SK-N-SH (cell line): ENCODE results near the gene SHMT2. TPM values are rescaled to one million over a fixed set of nuclear protein-coding genes. Genes with fewer than 3 reads are reported as not detected.

Source experiments
- CTCF ChIA-PET: fragments of 300-600, 350-600 bp; formaldehyde crosslinking; extraction: SDS; loops from one replicate; lab custom pipeline; 2021; lab: Yijun Ruan, JAX
- POLR2A ChIA-PET: fragments of 350-600 bp; sonication (Branson Sonifier 250); formaldehyde crosslinking; extraction: SDS; loops from one replicate; lab custom pipeline; 2020; ENCODE audit warnings: antibody characterized with exemption, inconsistent platforms; lab: Yijun Ruan, JAX
- DNase-seq: peaks from one replicate; pipeline ENCODE4 v3.0.0; 2012
- H2AFZ ChIP-seq: fragments of 200-600 bp; sonication (generic); 2 replicates; pipeline ENCODE4 v1.8.1; 2016; ENCODE audit warnings: antibody characterized with exemption, mild to moderate bottlenecking, low read depth
- H3F3A ChIP-seq: fragments of 200-600 bp; sonication (generic); replicated peaks from 2 replicates; pipeline ENCODE3; 2016; ENCODE audit warnings: antibody characterized with exemption, mild to moderate bottlenecking; ENCODE audit not compliant: insufficient read depth
- H3K27ac ChIP-seq, 2 experiments: fragments of 200-500 bp in 1 of 2; fragments of 200-600 bp in 1 of 2; sonication (Bioruptor generic) in 1 of 2; sonication (generic), shearing (Covaris generic) in 1 of 2; 2 replicates each; pipeline versions ENCODE4 v1.5.1 to v1.6.1; 2014 to 2016; ENCODE audit warnings: low read depth in 2 of 2, inconsistent platforms in 1 of 2, low read length in 1 of 2, mild to moderate bottlenecking in 1 of 2, mixed read lengths in 1 of 2
- H3K27me3 ChIP-seq: fragments of 200-600 bp; sonication (generic), shearing (Covaris generic); 2 replicates; pipeline ENCODE4 v1.6.1; 2016; ENCODE audit warnings: mixed run types; ENCODE audit not compliant: insufficient read depth
- H3K36me3 ChIP-seq, 2 experiments: fragments of 200-500 bp in 1 of 2; fragments of 200-600 bp in 1 of 2; sonication (Bioruptor generic) in 1 of 2; sonication (generic) in 1 of 2; replicated peaks in 1 of 2; 2 replicates each; pipeline versions ENCODE3 to v1.5.1; 2014 to 2016; ENCODE audit warnings: low read length in 1 of 2, mild to moderate bottlenecking in 1 of 2; ENCODE audit not compliant: insufficient read depth in 2 of 2, control insufficient read depth in 1 of 2
- H3K4me1 ChIP-seq, 2 experiments: fragments of 200-500 bp in 1 of 2; fragments of 200-600 bp in 1 of 2; sonication (Bioruptor generic) in 1 of 2; sonication (generic), shearing (Covaris generic) in 1 of 2; 2 replicates each; pipeline versions ENCODE4 v1.5.1 to v1.6.1; 2014 to 2016; ENCODE audit warnings: low read depth in 1 of 2, low read length in 1 of 2, mixed run types in 1 of 2; ENCODE audit not compliant: insufficient read depth in 2 of 2, control insufficient read depth in 1 of 2
- H3K4me2 ChIP-seq: fragments of 200-600 bp; sonication (generic), shearing (Covaris generic); 2 replicates; pipeline ENCODE4 v1.6.1; 2017; ENCODE audit warnings: mixed run types
- H3K4me3 ChIP-seq, 2 experiments: fragments of 200-500 bp in 1 of 2; fragments of 200-600 bp in 1 of 2; sonication (Bioruptor generic) in 1 of 2; sonication (generic), shearing (Covaris generic) in 1 of 2; 2 replicates each; pipeline versions ENCODE4 v1.5.1 to v1.8.1; 2014 to 2016; ENCODE audit warnings: low read depth in 2 of 2, inconsistent platforms in 1 of 2, low read length in 1 of 2, mild to moderate bottlenecking in 1 of 2, mixed read lengths in 1 of 2, moderate library complexity in 1 of 2
- H3K79me2 ChIP-seq: fragments of 200-600 bp; sonication (generic); 2 replicates; pipeline ENCODE4 v1.8.1; 2017; ENCODE audit warnings: mild to moderate bottlenecking; ENCODE audit not compliant: insufficient read depth
- H3K9ac ChIP-seq: fragments of 200-600 bp; sonication (generic); 2 replicates; pipeline ENCODE4 v1.6.1; 2017; ENCODE audit warnings: mixed run types
- H3K9me2 ChIP-seq: fragments of 200-600 bp; sonication (generic); 2 replicates; pipeline ENCODE4 v1.6.1; 2017; ENCODE audit warnings: mixed run types
- H3K9me3 ChIP-seq: fragments of 200-600 bp; sonication (generic); 2 replicates; pipeline ENCODE4 v1.6.1; 2017; ENCODE audit warnings: mixed run types, mild to moderate bottlenecking, moderate library complexity
- H4K20me1 ChIP-seq: fragments of 200-600 bp; sonication (generic); 2 replicates; pipeline ENCODE4 v1.6.1; 2017; ENCODE audit warnings: mild to moderate bottlenecking, mixed run types; ENCODE audit not compliant: insufficient read depth
- IRF3 ChIP-seq: fragments of 150-350 bp; IDR thresholded peaks from 2 replicates; pipeline ENCODE4 v1.6.1; 2016; ENCODE audit warnings: mild to moderate bottlenecking, low read depth, low read length
- JUND ChIP-seq: IDR thresholded peaks from 2 replicates; pipeline ENCODE4 v1.4.0; 2012
- MAX ChIP-seq: IDR thresholded peaks from 2 replicates; pipeline ENCODE4 v1.4.0; 2012; ENCODE audit warnings: low read depth
- NFIC ChIP-seq: IDR thresholded peaks from 2 replicates; pipeline ENCODE4 v1.4.0; 2012; ENCODE audit warnings: borderline replicate concordance
- RAD21 ChIP-seq: IDR thresholded peaks from 2 replicates; pipeline ENCODE4 v1.6.1; 2012; ENCODE audit warnings: mild to moderate bottlenecking, low read length
- SMC3 ChIP-seq: IDR thresholded peaks from 2 replicates; pipeline ENCODE4 v1.6.1; 2012; ENCODE audit warnings: low read depth, low read length, improper control_type of control experiment
- TAF1 ChIP-seq: IDR thresholded peaks from 2 replicates; pipeline ENCODE4 v1.6.1; 2012; ENCODE audit warnings: low read depth, mild to moderate bottlenecking, low read length, moderate library complexity, borderline replicate concordance
- TEAD4 ChIP-seq: IDR thresholded peaks from 2 replicates; pipeline ENCODE4 v1.4.0; 2012; ENCODE audit warnings: mild to moderate bottlenecking, borderline replicate concordance; ENCODE audit not compliant: insufficient read depth
- USF1 ChIP-seq: IDR thresholded peaks from 2 replicates; pipeline ENCODE4 v1.4.0; 2012; ENCODE audit warnings: low read depth, borderline replicate concordance
- USF2 ChIP-seq: fragments of 150-350 bp; IDR thresholded peaks from 2 replicates; pipeline ENCODE4 v1.6.1; 2017; ENCODE audit warnings: antibody characterized with exemption, low read length, low read depth, borderline replicate concordance
- YY1 ChIP-seq: IDR thresholded peaks from 2 replicates; pipeline ENCODE4 v1.4.0; 2012; ENCODE audit warnings: low read depth, mild to moderate bottlenecking
- WGBS: methylation state at CpG from one replicate; pipeline ENCODE4 v1.1.6; 2017; ENCODE audit warnings: low lambda C conversion rate; 5-methylcytosine and 5-hydroxymethylcytosine counted together
- polyA plus RNA-seq, 3 experiments: library from polyadenylated mRNA; depleted of rRNA; stranded (reverse); fragments of >200 nt; gene quantifications; 2 replicates each; pipeline ENCODE4 v1.2.3, GENCODE V29; 2012
- TF ChIP-seq, protein P1 (sequence below): IDR thresholded peaks from 2 replicates; pipeline ENCODE4 v1.4.0; 2012; ENCODE audit warnings: low read depth, borderline replicate concordance

Gene SHMT2
- polyA plus RNA-seq, 1 of the 3 experiments (the other 2 are of a cell fraction) = 204 TPM

GRCh38 chr12:57187222-57188089 is 42.1 kb upstream of the SHMT2 start (continued):
- TF ChIP-seq, protein P1, sequence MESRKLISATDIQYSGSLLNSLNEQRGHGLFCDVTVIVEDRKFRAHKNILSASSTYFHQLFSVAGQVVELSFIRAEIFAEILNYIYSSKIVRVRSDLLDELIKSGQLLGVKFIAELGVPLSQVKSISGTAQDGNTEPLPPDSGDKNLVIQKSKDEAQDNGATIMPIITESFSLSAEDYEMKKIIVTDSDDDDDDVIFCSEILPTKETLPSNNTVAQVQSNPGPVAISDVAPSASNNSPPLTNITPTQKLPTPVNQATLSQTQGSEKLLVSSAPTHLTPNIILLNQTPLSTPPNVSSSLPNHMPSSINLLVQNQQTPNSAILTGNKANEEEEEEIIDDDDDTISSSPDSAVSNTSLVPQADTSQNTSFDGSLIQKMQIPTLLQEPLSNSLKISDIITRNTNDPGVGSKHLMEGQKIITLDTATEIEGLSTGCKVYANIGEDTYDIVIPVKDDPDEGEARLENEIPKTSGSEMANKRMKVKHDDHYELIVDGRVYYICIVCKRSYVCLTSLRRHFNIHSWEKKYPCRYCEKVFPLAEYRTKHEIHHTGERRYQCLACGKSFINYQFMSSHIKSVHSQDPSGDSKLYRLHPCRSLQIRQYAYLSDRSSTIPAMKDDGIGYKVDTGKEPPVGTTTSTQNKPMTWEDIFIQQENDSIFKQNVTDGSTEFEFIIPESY = no peak
- no peak for TF ChIP-seq TEAD4
- no peak for TF ChIP-seq NFIC
- TF ChIP-seq TAF1 = no peak
- no peak for TF ChIP-seq IRF3
- no peak for TF ChIP-seq USF1

GRCh38 chr12:57188090-57188425 is 41.5 kb upstream of the SHMT2 start:
- POLR2A ChIA-PET = interaction anchor here (1.2 kb wide), 1 partner anchor 8 kb away, joined by 3 read pairs; no protein-coding TSS in a partner anchor
- H3K9me3 ChIP-seq = no peaks in the 10 kb centered on the region
- H3K9me2 ChIP-seq = no peaks in the 10 kb centered on the region
- no peaks in the 10 kb centered on the region for H3K27me3 ChIP-seq
- H3K27ac ChIP-seq = no peak overlapping the region
- peaks cover 25 to 83% of the 10 kb centered on the region in 2 experiments for H3K36me3 ChIP-seq
- CTCF ChIA-PET = interaction anchor here (1.2 to 31.5 kb wide), 6 partner anchors 26 to 119 kb away, joined by 3 to 616 read pairs (median 48); partner anchors contain the start of genes LRP1 and LRP1-AS
- no peaks in the 10 kb centered on the region for H3K4me1 ChIP-seq
- no peak overlapping the region for H3K9ac ChIP-seq
- H3F3A ChIP-seq = peaks cover 4% of the 10 kb centered on the region
- H2AFZ ChIP-seq = no peak overlapping the region
- TF ChIP-seq RAD21 = no peak
- no peak for TF ChIP-seq TEAD4
- no peak for TF ChIP-seq NFIC
- TF ChIP-seq JUND = no peak
- no peak for TF ChIP-seq SMC3
- no peak for TF ChIP-seq USF2
- TF ChIP-seq MAX = no peak
- no peak for TF ChIP-seq YY1
- 91% methylated on average over 7 of the region's 8 CpGs for WGBS
- no peaks in the 10 kb centered on the region for H4K20me1 ChIP-seq
- no peak for DNase-seq
- no peak overlapping the region for H3K4me2 ChIP-seq
- H3K79me2 ChIP-seq = no peaks in the 10 kb centered on the region
- no peak overlapping the region for H3K4me3 ChIP-seq
